Stimulated activated CD8-positive, alpha-beta memory T cell treated with anti-CD3 and anti-CD28 coated beads, Interleukin-4, amount 100 ng/mL, for 1 hour (primary cell): ENCODE results near the gene ST8SIA1.

ENCODE experiments used
- DNase-seq, 2 donors: peaks; one replicate each; pipeline ENCODE4 v3.0.0-alpha.2; 2020; ENCODE audit warnings: low read depth in 2 of 2, low spot score in 1 of 2

ST8SIA1 gene

DNA sequence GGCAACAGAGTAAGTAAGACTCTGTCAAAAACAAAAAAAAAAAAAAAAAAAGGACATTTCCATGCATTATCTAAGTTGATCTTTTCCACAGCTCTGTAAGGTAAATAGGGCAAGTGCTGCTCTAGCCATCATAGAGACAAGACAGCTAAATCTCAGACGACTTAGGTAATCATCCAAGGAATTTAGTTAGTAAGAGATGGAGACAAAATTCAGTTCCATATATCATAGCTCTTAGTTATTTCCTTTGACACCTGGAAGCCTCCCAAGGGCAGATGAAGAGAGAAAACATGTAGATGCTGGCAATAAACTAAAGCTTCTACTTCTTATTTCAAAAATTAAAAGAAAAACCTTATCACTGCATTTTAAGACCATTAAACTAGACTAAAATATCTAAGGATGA lies 48.7 kb downstream of the ST8SIA1 start:
- DNase-seq = no peak

DNA sequence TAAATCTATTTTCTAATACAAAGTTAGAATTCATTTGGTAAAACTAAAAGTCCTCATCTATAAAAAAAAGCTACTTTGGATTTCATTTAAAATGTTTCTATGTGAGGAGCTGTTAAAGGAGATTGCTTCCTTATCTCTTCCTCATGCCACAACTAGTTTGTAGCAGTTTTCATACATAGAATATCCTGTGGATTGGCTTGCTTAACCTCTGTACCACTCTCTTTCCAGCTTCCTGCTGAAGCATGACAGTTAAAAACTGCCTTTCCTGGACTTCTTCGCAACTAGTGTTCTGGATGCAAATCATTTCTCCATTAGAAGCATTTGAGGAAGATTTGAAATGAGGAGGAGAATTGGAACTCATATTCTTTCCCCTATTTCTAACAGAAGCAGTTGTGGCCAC lies 49.6 kb downstream of the ST8SIA1 start:
- DNase-seq = no peak

DNA sequence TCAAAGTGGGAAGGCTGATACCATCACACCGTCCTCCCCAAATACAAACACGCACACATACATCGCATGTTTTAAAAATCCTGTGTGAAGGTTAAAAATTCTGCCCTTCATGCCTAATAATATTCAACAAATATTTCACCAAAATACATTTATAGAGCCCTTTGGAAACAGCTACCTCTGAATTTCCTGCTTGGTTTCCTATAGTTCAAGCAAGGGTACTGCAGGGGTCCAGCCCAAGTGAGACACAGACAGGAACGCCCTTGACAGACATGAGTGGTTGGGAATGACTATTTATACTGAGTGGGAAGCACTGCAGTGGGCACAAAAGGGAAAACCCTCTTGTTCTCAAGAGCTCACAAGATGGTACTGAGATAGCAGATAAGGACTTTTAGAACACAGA lies 51.0 kb downstream of the ST8SIA1 start:
- no peak for DNase-seq

DNA sequence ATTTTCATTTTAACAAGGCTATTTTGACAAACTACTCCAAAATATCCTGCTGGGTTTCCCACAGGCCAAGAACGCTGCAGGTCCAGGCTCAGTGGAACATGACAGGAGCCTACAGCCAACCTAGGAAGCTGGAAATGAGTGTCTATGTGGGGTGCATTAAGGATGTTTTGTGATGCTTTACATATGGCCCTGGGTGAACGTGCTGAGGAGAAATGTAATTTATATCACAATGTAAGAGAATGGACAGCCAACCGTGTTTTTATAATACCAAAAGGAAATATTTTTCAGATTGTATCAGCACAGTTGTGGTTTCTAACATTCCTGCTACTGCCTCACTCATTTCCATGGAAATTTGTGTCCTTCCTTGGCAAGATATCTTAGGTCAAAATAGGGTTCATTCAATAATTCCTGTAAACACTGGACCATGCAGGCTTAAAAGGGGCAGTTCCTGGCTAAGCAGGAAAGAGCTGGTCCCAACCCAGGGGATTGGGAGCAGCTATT lies 51.5 kb downstream of the ST8SIA1 start:
- no peak for DNase-seq

DNA sequence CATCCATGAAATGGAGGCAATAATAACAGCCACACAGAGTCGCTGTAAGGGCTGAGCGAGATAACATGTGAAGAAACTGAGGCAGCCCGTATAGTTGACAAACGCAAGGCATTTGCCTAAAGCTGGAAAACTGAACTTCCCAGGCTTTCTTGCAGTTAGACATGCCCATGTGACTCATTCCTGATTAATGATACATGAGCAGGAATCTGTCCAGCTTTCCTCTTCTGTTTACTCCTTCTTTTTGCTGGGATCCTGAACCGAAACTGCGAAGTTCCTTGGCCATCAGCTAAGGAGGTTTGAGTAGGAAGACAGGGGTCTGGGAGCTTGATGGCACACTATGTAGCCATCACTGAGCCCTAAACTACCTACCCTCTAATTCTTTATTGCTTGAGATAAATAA lies 52.2 kb downstream of the ST8SIA1 start:
- DNase-seq = no peak

DNA sequence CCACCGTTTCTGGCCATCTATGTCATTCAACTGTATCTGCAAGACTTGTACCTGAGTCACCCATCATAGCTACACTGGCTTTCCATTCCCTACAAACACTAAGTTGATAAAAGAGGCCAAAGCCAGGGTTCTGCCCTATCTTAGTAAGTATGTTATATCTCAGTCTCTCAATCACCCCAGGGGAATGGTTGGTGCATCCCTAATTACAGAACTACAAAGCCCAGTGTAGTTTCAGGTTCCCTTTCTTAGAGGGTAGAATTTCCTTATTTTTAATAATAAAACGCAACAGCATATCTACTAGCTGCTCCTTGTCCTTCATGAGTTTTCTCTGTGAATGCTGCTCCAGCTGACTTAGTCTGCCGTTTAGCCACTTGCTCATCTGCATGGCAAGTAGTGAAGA lies 57.6 kb downstream of the ST8SIA1 start:
- no peak for DNase-seq

DNA sequence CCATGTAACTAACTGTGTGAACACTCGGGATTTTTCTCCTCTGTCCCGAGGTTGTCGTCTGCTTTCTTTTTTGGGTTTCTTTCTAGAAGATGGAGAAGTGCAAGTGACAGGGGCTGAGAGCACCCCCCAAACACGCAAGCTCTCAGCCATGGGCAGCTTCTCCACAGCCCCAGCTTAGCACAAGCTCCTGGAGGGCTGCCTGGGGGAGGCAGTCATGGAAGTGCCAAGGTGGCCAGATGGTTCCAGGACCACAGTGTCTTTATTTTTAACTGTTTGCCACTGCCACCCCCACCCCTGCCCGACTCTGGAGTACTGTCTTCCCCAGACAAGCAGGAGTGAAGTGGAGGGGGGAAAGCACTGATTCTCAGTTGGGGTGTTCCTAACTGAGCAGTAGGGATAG lies 58.2 kb downstream of the ST8SIA1 start:
- DNase-seq = no peak

DNA sequence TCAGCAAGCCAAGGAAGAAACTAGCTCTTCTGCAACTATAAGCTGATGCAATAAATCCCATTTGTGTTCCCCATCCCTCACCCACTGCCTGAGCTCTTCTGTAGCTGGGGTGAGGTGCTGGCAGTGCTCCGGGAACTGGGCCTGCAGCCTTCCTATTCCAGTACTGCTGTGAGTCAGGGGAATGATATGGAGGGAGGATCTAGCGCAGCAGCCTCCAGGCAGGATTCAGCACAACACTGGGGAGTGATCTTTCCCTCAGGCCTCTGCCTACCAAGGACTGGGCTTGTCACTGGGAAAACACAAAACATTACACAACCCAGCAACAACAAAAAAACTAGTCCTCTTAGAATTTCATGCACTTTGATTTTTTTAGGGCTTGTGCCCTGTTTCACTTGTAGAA lies 58.7 kb downstream of the ST8SIA1 start:
- no peak for DNase-seq

DNA sequence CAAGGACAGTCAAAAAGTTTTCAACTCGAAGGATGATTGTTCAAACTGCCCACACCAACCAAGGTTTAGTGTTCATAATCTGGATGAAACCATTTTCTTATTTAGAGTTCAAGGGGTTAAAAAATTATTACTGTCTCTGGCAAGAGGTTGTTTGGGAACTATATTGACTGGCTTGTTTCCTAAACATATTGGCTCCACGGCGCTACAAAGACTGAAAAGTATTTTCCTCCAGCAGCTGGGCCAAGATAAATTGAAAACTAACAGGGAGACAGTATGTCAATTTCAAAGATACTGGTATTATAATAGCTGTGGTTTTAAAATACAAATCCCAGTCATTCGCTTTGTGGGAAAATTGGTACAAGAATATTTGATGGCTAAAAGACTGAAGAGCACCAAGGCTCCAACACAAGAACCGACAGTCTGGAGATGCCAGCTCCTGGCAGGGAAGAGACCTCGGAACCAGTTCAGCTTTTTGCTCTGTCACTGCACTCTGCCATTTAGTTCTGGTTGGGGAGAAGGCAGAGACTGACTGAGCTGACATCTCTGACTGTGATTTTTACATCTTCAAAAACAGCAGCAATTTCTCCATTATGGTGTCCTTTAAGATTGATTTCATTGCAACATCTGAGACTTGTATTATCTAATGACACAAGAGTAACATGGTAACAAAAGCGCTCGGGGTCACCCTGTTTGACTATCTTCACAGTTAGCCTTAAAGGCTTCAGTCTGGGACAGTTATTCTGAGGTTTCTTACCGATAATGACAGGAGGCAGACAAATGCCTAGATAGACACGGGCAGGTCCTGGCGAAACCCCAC lies 62.0 kb downstream of the ST8SIA1 start:
- DNase-seq = no peak

DNA sequence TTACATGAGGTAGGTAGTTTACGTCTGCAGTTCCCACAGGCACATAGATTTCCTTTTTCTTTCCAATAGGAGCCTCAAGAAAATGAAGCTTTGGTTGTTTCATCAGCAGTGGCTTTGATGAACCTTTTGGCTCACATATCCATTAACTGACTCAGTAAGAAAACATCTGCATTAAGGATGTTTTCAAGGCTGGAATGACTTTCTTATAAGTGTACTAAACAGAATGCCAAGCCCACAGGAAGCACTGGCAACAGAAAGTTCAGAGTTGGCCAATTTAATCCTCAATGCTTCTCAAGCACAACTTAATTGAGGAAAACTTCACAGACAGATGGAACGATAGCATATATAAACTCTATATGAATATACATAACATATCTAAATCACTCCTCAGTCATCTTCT lies 63.5 kb downstream of the ST8SIA1 start:
- no peak for DNase-seq

DNA sequence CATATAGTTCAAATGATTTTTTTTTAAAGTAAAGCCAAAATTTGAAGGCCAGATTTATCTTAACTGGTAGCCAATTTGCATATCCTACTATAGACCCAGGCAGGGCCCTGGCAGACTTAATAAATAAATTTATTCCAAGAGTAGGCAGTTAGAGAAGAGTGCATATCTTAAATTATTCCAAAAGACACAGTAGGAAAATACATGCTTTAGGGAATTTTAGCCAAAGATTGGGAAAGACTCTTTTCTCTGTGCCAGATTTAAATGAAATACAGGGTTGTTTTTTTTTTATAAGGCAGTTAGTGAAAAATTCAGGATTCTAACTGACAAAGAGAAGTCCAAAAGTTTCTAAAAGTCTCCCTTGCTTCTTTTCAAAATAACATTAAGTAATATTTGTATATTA lies 65.5 kb downstream of the ST8SIA1 start:
- no peak for DNase-seq

DNA sequence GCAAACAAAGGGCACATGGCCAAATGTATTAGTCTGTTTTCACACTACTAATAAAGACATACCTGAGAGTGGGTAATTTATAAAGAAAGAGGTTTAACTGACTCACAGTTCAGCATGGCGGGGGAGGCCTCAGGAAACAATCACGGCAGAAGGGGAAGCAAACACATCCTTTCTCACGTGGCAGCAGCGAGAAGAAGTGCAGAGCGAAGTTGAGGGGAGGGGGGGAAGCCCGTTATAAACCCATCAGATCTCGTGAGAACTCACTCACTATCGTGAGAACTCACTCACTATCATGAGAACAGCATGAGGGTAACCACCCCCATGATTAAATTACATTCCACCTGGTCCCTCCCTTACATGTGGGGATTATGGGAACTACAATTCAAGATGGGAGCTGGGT lies 66.1 kb downstream of the ST8SIA1 start:
- DNase-seq = no peak

DNA sequence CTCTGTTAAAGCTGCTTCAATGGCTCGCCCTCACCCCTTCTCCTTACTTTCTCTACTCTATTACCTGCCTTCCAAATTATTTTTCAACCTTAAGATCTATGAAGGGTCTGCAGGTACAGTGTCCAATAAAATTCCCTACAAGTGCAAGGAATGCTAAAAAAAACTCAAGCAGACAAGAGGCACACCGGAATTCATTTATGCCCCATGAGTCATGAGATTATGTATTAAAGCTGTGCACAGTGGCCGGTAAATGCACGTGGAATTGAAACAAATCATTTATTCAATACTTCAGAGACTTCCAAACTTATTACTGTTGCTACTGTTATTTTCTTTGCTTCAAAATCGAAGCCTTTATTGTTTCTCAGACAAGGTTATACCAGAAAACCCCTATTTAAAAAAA lies 68.4 kb downstream of the ST8SIA1 start:
- no peak for DNase-seq

DNA sequence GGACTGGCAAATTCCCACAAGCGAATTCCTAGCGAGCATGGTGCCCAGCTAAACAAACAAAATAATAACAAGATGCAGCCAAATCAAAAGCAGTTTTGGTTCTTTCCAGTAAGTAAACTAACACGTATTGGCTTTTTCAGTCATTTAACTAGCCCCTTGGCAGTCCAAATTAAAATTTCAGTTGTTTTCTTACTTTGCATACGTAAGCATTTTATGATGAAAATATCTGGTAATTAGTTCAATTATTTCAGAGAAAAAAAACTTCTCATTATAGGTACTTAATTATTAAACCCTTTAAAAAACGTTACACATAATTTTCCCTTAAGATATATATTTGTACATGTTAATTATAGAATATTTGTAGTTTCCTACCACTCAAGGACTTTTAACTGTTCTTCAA lies 70.1 kb downstream of the ST8SIA1 start:
- no peak for DNase-seq

DNA sequence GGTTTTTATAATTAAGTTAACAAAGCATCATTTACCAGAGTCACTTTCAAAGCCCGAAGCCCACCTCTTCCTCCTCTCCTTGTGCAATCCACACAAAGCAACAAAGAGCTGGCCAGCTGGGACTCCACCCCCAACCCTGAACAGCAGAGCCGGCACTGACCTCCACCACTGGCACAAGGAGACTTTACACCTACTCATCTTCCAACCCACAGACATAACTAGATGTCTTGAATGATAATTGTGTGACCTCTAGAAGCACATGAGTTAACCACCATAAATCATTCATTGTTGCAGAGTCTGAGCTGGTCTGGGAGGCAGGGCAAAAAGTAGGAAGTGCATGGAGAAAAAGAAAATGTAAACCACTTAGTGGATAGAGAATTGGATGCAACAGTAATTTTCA lies 72.2 kb downstream of the ST8SIA1 start:
- DNase-seq = no peak

DNA sequence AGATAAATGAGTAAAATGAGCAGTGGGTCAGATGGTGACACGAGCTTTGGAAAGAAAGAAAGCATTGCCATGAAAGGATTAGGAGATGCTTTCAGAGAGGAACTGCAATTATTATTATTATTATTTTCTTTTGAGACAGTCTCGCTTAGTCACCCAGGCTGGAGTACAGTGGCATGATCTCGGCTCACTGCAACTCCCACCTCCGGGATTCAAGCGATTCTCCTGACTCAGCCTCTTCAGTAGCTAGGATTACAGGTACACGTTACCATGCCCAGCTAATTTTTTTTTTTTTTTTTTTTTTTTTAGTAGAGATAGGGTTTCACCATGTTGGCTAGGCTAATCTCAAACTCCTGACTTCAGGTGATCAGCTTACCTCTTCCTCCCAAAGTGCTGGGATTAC lies 77.4 kb downstream of the ST8SIA1 start:
- no peak for DNase-seq

DNA sequence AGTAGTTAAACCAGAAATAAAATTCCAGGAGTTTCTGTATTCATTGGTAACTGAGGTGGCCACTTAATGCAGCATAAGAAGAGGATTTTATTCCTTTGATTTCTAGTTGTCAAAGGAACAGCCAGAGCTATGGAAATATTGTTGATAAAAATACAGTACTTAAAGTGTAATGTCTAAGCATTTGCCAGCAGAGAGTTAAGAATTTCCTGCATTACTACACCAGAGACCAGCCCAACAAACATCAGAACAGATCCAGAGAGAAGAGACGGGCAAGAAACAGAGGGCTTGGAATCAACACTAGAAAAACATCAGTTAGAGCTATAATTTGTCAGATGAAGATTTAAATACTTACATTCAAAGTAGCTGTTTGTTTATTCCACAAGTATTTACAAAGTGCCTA lies 77.9 kb downstream of the ST8SIA1 start:
- no peak for DNase-seq

DNA sequence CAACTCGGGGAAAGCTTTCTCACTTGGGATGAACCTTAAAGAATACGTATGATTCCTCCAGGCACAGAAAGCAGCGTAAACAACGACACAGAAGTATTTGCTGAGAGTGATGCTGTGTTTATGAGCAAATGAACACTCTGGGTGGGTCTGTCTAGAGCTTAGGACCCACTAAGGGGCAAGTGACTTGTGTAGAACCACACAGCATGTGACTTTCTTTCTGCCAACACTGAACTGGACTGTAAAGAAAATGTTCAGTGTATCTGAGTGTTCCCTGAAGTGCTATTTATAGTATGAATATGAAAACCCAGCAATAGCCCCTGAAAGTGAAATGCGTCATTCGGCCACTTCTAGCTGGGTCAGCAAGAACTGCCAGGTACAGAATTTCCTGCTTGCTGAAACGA lies 78.5 kb downstream of the ST8SIA1 start:
- DNase-seq = no peak

DNA sequence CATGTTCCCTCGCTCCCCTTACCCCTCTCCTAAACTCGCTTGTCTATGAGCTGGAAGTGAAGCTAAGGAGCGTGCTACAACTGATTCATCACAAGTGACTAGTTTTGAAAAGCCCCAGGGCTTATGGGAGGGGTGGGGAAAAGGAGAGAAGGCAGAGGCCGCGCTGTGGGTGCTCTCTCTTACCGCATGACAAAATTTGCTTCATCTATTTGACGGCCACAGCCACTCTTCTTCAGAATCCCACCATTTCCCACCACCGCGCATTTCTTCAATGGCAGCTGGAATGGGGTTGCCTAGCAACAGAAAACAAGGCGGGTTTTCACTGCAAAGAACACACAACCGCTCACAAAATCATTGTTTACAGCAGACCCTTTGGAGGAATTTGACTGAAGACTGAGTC lies 79.4 kb downstream of the ST8SIA1 start:
- no peak for DNase-seq

DNA sequence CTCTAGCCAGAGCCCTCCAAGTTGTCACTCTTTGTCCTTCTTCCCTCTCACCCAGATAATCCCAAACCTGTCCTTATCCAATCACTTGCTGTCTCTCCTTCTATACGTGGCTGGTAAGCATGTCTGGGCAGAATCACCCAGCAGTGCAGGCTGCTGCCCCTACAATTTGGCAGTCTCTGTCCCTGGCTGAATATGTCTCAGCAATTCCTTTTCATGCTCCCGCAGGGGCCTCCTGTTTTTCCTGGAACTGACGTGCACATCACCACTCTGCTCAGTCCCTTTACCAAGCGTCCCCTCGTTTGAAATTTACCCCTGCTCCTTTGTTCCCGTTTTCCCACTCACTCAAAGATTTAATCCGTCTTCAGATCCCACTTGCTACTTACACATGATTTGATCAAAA lies 80.0 kb downstream of the ST8SIA1 start:
- no peak for DNase-seq

DNA sequence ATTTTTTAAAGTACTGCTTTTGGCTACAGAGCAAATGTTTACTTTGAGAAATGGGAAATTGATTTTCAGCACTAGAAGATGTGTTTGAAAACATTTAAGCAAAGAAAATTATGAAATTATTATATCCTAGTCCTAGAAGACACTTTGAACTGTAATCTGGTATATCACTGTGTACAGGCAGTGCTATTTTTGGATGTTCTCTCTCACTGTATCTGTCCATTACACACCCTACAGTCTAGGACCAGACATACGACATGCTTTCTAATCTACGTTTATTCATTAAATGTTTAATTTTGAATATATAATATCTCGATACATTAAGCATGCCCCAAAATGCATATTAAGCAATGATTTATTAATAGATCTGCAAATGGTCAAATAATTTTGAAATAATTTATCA lies 82.5 kb downstream of the ST8SIA1 start:
- DNase-seq = no peak

DNA sequence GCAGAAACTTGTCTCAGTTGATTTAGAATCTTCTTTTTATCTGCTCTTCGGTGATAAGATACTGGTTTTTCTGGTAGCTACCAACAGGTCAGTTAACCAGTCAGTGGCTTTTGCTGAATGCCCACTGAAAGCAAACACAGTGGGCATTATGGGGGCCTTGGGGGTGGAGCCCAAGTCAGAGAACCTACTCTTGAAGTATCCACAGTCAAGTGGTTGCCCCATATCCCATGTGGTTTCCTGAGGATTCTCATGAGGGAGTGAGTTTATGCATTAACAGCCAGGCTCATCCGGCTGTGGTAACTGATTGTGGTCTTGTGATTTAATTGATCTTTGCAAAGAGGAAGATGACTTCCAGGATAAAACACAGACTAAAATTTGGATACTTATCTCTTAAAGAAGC lies 83.7 kb downstream of the ST8SIA1 start:
- no peak for DNase-seq

DNA sequence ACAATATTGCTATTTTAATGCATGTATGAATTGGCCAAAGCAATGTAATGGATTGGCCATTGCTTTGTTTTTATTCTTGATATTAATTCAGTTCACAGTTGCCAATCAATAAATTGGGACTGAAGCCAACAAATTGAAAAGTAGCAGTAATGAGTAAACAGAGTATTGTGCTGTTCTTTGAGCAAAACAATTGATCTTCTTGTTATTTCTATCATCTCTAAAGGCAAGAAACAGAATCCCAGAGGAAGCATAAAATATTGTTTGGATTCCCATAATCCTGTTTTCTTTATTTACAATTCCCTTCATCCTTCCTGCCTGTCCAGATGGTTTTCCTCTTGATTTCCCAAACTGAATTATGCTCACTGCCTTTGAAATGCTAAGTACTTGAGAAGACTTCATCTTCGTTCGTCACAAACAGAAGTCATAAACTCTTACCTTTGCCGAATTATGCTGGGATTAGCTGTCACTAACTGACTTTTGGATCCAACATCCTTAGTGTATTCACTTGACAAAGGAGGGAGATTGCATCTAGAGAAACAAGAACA lies 85.9 kb downstream of the ST8SIA1 start:
- no peak for DNase-seq
